ENCODE measurements around the gene WDR27.

GRCh38 chr6:169450097-169450496 lies 251.7 kb downstream of the WDR27 start:
- TF ChIP-seq, protein P1, sequence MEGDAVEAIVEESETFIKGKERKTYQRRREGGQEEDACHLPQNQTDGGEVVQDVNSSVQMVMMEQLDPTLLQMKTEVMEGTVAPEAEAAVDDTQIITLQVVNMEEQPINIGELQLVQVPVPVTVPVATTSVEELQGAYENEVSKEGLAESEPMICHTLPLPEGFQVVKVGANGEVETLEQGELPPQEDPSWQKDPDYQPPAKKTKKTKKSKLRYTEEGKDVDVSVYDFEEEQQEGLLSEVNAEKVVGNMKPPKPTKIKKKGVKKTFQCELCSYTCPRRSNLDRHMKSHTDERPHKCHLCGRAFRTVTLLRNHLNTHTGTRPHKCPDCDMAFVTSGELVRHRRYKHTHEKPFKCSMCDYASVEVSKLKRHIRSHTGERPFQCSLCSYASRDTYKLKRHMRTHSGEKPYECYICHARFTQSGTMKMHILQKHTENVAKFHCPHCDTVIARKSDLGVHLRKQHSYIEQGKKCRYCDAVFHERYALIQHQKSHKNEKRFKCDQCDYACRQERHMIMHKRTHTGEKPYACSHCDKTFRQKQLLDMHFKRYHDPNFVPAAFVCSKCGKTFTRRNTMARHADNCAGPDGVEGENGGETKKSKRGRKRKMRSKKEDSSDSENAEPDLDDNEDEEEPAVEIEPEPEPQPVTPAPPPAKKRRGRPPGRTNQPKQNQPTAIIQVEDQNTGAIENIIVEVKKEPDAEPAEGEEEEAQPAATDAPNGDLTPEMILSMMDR (IDR thresholded peaks at IDR 0.05; ENCODE audit: poor library complexity, severe bottlenecking): no peak
- TF ChIP-seq POLR2AphosphoS5 (IDR thresholded peaks at IDR 0.05): no peak
- no peak for TF ChIP-seq TAF1 (IDR thresholded peaks at IDR 0.05; ENCODE audit: low read depth)
- TF ChIP-seq EZH2 (IDR thresholded peaks at IDR 0.05; ENCODE audit: borderline replicate concordance, insufficient read depth, low read length, poor library complexity, severe bottlenecking): no peak
- TF ChIP-seq REST (IDR thresholded peaks at IDR 0.05; ENCODE audit: borderline replicate concordance): no peak
- no peak for TF ChIP-seq MXI1 (conservative IDR thresholded peaks at IDR 0.05; ENCODE audit: poor library complexity, severe bottlenecking)
- TF ChIP-seq EP300 (conservative IDR thresholded peaks at IDR 0.05; ENCODE audit: poor library complexity, severe bottlenecking): no peak

Data from neural cell (in vitro differentiated cells).